Midbrain (tissue), 1 donor: Measurements from ENCODE around the gene XIRP1.

Experiments
- DNase-seq: peaks from one replicate; lab custom pipeline; 2025; lab: John Stamatoyannopoulos, UW

Gene XIRP1

DNA sequence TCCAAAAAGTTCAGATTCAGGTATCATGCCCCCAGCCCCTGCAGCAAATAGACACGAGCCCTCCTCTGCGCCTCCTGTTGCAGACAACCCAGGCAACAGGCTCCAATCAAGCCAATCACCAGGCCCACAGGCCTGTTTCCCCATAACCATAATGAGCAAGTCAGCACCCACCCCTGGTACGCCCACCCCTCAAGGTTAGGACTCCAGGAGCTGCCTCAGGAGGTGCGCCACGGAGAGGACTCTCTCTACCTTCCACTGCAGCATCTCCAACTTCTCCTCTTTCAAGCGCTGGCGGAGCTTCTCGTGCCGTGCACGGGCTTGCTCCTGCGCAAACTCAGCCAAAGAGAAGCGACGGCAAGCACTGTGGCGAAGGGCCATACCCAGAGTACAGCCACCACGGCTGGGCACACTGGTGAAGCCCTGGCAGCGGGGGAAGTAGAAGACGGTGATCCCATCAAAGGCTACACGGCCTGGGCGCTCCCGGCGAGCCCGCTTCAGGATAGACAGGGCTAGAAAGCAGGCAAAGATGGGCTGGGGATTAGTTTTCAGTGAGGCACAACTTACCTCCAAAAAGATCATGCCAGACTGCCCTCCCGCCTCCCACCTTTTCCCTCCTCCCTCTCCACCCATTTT, 47.5 kb downstream of the XIRP1 start:
- no peak for DNase-seq

- no peak for DNase-seq
These were observed 48.2 kb downstream of the XIRP1 start for GRCh38 chr3:39144095-39144747.

DNA sequence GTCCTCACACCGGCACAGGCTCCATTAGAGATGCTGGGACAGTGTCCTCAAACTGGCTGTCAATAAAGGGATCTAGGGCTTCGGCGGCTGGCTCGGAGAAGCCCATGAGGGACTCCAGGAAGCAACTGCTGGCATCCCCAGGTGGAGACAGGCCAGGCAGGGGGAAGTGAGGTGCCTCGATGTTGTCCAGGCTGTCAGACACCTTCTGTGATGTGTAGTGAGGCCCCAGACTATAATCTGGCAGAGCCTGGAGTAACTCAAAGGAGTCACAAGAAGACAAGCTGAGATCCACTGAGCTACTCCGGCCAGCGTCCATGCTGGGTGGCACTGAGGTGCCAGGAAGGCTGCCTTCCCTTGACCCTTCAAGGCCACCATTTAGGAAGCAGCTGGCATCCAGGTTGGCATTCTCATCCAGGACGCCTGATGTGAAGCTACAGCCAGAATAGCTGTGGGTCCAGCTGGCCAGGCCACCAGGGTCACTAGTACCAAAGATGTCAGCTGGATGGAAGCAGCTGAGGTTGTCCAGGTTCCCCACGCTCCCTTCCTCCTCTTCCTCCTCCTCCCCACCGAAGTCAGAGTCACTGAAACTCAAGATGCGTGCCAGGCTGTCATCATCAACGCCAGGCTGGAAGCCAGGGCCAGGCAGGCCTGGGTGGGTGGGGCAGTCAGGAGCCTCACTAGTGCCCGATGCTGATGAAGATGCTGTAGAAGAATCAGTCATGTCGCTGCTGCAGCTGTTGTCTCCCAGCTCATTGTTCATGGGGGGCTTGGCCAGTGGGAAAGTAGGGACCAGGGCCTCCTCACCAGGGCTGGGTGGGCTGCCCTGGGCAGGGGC, 49.1 kb downstream of the XIRP1 start:
- DNase-seq: no peak

DNA sequence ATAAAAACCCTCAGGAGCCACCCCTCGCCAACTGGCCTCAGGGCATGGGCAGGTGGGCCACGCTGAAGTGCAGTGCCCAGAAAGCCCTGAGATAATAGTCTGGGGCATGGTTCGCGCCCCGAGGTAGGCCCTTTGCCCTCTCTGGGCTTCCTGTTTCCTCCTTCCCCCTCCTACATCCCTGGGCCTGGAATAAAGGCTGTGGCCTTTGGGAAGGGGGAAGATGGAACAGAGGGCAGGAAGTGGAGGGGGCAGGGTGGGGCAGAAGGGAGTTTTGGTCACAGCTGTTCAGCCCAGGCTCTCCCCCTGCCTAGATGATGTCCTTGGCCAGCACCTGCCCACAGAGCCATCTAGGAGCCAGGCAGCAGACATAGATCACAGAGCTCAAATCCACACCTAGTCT, 50.3 kb downstream of the XIRP1 start:
- DNase-seq: no peak

DNA sequence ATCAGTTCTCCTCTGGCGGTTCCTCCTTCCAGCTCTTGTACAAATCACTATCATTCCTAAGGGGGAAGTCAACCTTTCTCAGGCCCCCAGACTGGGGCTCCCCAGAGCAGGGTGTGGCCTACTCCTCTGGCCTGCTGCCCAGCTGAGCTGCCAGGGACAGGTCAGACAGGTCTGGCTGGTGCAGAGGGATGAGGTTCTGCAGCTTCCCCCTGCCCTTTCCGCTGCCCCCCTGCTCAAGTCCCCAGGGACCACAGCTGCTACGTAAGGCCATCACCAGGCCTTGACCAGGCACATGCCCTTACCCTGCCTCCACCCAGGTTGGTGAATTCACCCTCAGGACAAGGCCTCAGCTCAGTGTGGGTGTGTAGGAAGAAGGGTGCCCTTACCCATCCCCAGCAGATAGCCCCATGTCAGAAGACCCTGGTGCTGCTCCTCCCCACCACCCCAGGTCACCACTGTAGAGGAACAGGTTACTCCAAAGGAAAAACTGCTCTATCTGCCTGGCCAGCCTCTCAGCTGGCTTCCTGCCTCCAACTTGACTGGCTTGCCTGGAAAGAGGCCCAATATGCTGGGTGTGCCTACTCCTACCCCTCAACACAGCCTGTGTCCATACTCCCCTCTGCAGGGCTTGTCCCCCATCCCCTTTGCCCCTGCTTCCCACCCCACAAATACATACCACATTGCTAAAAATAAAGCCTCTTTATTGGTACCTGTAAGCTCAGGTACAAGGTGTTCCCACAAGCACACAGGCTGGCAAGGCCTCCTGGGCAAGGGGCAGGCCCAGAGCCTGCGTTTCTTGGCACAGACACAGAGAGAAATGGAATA, 51.0 kb downstream of the XIRP1 start:
- no peak for DNase-seq

DNA sequence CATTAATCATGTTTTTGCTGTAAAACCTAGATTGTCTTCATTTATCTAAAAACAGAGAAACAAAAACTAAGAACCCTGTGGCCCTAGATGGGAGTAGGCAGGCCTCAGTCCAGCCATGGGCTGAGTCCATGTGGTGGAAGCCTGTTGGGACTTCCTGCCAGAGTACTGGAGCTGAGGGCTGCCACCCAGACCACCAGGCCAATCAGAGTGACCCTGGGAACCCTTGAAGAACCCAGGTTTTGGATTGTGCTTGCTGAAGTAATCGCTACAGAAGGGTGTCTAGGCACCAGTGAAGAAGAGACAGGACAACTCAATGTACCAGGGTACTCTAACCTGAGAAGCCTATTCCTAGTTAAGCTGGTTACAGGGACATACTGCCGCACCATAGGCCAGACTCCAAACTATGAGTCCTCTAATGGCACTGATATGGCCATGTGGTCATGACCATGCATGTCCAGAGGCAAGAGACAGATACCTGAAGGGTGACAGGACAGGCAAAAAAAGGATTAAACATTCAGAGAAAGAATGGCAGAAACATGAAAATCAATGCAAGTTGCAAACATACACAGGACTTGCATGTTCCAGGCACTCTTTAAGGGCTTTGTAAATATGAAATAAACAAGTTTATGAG, 51.9 kb downstream of the XIRP1 start:
- no peak for DNase-seq

- DNase-seq: no peak
These were observed 53.0 kb downstream of the XIRP1 start for GRCh38 chr3:39139442-39139841.

- peak; percentile 71 for DNase-seq
These were observed 53.5 kb downstream of the XIRP1 start for GRCh38 chr3:39138804-39139415.

DNA sequence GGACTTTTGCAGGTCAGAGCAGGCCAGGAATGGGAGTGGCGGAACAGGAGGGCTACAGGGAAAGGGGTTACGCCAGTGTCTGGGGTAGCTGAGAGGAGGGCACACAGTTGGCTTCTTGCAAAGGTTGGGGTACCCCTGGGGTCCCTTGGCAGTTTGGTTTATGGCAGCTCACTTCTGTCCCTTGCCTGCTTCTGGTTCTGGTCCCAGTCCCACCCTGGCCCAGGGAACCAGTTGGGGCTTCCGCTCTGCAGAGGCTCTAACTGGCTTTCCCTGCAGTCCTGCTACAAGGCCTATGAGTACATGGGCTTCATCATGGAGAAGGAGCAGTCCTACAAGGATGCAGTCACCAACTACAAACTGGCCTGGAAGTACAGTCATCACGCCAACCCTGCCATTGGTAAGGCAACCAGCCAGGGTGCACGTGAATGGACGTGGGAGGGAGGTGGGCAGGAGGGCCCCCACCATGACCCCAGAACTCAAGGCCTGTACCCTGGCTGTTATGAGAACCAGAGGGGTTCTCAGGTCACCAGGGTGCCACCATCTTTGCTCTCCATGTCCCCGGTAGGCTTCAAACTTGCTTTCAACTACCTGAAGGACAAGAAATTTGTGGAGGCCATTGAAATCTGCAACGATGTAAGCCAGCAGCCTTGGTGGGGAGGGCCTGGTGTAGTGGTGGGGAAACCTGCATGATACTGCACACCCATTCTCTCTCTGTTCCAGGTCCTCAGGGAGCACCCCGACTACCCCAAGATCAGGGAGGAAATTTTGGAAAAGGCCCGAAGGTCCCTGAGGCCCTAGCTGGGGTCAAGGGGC, 54.2 kb downstream of the XIRP1 start:
- DNase-seq: no peak

GRCh38 chr3:39137435-39137936, 54.9 kb downstream of the XIRP1 start:
- DNase-seq: no peak

GRCh38 chr3:39136533-39137434, 55.6 kb downstream of the XIRP1 start:
- DNase-seq: no peak

- DNase-seq: no peak
These were observed 57.1 kb downstream of the XIRP1 start for GRCh38 chr3:39135170-39135805.

DNA sequence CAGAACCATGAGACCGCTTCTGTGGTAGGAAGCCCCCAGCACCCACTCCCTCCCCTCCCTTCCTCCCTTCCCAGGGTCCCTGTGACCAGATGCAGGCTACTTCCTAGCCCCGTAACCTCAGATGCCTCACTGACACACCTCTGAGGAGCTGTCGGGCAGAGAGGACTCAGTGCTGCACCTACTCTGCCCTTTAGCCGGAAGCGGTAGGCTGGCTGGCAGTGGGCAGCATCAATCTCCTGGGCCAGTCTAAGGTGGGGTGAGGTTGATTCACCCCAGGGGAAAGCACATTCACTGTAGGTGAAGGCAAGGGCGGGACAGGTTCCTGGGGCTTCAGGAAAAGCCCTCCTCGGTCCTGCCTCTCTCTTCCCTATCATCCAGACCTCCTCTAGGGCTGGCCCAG, 58.1 kb downstream of the XIRP1 start:
- DNase-seq: no peak

GRCh38 chr3:39133822-39134221, 58.6 kb downstream of the XIRP1 start:
- DNase-seq: no peak
